ENCODE measurements around the gene OR52E1.
"Not testable (repeated sequence)": the region's sequence is repeated elsewhere in the genome, so short reads cannot be mapped to it uniquely, and the experiment has no call there.

The OR52E1 gene

DNA sequence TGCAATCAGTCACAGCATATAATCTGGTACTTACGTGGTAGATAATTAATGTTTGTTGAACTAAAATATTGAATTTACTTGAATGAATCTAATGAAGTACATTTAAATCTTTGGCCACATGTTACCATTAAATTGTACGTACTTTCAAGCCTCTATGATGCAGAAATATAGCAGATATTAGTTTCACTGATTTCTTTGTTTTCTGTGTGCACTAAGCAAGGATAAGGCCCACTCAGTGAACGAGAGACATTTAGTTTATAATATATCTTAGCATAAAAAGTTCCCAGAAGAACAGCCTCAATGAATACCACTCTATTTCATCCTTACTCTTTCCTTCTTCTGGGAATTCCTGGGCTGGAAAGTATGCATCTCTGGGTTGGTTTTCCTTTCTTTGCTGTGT is at the start of gene OR52E1:
TSS of gene OR52E1 (plus strand) at position 301 of the 400 bp plus-strand sequence.
- no peak for DNase-seq (ENCODE audit: low spot score)

DNA sequence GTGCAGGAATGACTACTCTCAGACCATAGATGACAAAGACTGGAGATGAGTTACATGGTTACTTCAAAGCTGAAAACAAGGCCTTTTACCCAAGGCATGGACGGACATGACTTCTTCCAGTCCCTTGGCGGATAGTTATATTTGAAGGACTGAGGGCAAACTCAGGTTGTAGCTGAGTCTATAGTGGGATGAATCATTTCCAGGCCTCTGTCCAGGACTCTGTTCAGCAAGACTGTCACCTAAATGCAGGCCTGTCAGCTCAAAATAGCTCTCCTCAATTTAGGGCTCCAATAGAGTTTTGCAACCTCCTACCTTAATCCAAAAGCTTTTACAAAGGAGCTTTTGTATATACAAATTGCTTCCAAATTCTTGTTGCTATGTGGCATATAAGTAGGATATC is 47.4 kb upstream of the OR52E1 start:
- no peak for DNase-seq (ENCODE audit: low spot score)

DNA sequence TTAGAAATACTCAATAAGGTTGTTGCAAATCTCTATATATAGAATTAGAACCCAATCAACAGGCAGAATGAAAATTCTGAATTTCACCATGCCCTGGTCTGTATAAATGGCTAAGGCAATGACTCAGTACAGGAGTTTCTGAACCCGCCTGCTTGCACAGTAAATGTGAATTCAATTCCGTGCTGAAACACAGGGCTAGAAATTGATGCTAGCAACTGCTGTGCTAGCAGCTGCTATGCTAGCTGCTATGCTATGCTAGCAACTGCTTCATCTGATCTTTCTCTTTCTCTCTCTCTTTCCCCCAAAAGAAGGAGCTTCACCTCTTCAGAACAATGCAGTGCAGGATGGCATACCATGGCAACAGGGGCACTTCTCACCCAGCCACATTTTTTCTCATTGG is 32.7 kb upstream of the OR52E1 start:
- no peak for DNase-seq (ENCODE audit: low spot score)

DNA sequence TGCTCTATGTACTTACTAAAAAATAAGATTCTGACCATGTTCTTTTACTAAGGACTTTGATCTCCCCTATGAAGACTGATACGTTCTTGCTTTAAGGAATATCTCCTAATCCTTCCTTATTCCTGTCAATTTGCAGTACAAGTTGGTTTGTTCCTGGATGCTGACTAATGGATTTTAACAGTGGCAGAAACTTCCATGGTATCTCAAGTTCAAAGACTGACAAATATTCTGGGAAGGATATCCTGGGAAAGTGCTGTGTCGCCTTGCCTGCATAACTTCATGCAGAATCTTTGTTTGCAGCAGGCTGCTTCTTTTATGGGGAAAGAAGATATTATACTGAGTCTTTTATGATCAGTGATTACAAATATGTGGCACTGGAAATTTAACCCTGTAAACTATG is 31.4 kb upstream of the OR52E1 start:
- DNase-seq (ENCODE audit: low spot score), result no peak

DNA sequence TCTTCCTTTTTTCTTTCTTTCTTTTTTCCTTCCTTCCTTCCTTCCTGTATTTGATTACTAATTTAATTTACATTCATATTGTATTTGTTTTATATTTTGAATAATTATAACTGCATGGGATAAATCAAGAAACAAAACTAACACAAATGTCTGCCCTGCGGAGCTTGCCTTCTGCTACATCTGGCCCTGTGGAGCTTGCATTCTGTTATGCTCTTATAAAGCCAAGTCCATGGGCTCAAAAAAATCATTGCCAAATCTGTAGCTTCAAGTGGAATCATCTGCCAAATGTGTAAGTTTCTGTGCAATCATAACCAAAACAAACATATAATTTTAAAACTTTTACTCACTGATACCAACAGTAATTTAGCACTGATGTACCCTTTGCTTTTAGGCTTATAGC is 31.0 kb upstream of the OR52E1 start:
- DNase-seq (ENCODE audit: low spot score), result no peak

DNA sequence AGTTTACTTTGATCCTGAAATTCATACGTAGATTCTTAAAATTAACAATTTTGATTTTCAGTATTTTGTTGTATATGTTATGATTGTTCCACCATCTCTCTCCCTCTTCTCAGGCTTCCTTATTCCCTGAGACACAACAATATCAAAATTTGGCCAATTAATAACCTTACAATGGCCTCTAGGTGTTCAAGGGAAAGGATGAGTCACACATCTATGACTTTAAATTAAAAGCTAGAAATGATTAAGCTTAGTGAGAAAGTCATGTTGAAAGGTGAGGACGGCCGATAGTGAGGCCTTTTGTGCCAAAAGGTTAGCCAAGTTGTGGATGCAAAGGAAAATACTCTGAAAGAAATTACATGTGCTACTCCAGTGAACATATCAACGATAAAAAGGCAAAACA is 28.5 kb upstream of the OR52E1 start:
- no peak for DNase-seq (ENCODE audit: low spot score)

DNA sequence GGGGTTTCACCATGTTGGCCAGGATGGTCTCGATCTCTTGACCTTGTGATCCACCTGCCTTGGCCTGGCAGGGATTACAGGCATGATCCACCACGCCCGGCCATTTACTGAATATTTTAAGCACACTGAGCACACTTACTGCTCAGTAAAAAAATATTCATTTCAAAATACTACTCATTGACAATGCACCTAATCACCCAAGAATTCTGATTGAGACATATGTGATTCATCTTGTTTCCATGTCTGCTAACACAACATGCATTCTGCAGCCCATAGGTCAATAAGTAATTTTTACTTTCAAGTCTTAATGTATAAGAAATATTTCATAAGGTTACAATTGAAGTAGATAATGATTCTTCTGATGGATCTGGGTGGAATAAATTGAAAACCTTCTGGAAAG is 27.3 kb upstream of the OR52E1 start:
- DNase-seq (ENCODE audit: low spot score), result no peak

DNA sequence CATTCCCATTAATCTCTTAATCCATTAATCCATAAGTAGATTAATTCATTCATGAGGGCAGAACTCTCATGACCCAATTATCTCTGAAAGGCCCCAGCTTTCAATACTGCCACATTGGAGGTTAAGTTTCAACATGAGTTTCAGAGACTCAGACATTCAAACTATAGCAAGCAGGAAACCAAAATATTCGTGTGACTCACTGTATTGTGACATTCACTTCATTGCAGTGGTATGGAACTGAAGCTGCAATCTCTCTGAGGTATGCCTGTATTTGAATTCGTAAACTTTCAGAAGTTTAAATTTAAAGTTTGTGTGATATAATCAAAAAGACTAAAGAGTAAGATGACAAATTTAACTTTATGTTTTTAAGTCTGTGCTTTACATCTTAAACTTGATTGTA is 26.0 kb upstream of the OR52E1 start:
- DNase-seq (ENCODE audit: low spot score), result no peak

DNA sequence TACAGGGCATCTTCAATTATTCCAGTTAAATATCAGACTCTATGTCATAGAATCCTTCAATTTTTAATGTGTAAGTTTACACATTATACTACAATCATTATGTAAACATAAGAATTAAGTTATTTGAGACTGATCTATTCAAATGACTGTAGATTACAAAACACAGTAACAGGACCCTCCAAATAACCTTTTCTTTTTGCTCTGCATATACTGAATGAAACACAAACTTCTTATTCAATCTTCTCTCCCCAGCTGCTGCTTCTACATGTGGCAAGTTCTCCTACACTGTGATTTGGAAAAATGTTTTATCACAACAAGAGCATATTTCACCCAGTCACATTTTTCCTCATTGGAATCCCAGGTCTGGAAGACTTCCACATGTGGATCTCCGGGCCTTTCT is 23.1 kb upstream of the OR52E1 start, which contains the start of gene OR52J3:
TSS of gene OR52J3 (plus strand) at position 301 of the 400 bp plus-strand sequence. CDS start at position 301, 0 bp downstream.
- DNase-seq (ENCODE audit: low spot score), result no peak

DNA sequence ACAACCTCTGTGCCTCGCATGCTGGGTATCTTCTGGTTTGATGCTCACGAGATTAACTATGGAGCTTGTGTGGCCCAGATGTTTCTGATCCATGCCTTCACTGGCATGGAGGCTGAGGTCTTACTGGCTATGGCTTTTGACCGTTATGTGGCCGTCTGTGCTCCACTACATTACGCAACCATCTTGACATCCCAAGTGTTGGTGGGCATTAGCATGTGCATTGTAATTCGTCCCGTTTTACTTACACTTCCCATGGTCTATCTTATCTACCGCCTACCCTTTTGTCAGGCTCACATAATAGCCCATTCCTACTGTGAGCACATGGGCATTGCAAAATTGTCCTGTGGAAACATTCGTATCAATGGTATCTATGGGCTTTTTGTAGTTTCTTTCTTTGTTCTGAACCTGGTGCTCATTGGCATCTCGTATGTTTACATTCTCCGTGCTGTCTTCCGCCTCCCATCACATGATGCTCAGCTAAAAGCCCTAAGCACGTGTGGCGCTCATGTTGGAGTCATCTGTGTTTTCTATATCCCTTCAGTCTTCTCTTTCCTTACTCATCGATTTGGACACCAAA is 22.5 kb upstream of the OR52E1 start:
- no peak for DNase-seq (ENCODE audit: low spot score)

DNA sequence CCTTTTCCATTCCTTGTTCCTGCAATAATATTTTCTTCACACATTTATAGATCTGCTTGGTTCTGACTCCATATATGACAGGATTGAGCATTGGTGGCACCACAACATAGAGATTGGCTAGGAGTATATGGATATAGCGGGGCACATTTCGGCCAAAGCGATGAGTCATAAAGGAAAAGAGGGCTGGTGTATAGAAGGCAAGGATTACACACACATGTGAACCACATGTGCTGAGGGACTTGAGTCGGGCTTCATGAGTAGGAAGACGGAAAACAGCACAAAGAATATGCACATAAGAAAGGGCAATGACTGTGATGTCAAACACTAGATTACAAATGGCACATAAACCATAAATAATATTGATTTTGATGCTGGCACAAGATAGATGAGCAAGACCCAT is 10.7 kb upstream of the OR52E1 start:
- not testable (repeated sequence) for DNase-seq (ENCODE audit: low spot score)

DNA sequence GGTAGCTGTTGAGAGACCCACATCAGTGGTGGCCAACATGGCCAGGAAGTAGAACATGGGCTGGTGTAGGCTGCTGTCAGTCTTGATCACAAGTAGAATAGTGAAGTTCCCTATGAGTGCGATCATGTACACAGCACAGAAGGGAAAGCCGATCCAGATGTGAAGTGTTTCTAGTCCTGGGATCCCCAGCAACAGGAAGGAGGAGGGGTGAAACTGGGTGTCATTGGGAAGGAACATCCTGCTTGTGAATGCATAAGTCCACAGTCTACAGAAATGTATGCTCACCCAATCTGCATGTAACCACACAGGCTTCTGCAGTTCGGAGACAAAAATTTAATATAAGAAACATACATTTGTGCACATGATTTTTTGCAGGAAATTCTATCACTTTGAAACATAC is 10.0 kb upstream of the OR52E1 start, which contains the start of gene OR52E2:
TSS of gene OR52E2 (minus strand) at position 237 of the 400 bp plus-strand sequence. CDS start at position 237, 0 bp downstream.
- no peak for DNase-seq (ENCODE audit: low spot score)

DNA sequence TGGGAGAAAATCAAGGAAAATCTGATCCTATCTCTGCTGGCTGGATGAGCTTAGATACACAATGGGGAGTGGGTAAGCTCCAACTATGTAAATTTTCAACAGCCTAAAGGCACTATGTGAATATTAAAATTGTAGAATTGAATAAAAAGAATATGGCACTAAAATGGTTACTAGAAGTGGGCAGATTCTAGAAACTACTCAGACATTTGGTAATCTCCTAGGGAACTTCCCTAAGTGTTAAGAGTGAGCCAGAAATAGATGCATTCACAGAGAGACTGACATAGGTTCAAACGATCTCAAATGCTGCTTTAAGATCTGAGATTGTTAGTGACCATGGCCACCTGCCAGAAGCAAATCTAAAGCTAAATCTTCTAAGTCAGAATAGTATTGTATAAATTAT is 4.3 kb upstream of the OR52E1 start:
- no peak for DNase-seq (ENCODE audit: low spot score)

DNA sequence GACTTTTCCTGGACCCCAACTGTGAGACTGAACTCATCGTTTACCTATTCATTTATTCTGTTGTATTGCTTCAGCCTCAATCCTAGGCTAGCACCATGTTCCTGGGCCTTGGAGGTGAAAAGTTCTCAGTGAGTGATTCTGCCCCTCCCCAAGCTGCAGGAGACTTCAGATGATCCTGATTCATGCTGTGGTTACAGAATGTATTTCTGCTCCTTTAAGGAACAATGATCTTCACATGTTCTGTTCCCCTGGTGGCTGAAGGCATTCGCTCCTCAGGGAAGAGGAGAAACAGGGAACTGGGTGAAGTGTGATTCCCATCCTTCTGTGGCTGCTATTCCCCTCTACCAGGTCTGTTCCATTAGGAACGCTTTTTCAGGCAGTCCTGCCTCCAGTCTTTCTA is 2.4 kb downstream of the OR52E1 start:
- DNase-seq (ENCODE audit: low spot score), result no peak

DNA sequence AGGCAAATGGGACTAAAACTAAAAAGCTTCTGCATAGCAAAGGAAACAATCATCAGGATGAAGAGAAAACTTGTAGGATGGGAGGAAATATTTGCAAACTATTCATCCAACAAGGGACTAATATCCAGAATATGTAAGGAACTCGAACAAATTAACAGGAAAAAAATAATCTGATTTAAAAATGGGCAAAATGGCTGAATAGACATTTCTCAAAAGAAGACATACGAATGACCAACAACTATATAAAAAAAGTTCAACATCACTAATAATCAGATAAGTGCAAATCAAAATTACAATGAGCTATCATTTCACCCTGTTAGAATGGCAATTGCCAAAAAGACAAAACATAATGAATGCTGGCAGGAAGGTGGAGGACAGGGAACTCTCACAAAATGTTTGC is 12.0 kb downstream of the OR52E1 start:
- DNase-seq (ENCODE audit: low spot score), result no peak

DNA sequence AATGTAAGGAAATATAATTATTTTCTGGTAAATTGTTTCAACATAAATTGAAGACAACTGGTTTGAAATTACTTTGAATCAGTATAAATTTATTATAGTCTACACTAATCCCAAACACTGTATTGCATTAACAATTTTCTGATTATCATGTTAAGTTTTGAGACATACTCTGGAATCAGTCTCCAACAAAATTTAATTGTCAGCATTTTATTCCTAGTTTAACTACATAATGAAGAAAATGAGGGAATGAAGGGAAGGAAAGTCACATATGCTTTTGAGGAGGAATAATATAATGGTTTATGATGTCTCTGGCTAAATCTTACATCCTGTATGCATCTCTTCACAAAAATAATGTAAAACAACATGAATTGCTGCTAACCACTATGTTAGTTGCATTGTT is 14.2 kb downstream of the OR52E1 start:
- no peak for DNase-seq (ENCODE audit: low spot score)

DNA sequence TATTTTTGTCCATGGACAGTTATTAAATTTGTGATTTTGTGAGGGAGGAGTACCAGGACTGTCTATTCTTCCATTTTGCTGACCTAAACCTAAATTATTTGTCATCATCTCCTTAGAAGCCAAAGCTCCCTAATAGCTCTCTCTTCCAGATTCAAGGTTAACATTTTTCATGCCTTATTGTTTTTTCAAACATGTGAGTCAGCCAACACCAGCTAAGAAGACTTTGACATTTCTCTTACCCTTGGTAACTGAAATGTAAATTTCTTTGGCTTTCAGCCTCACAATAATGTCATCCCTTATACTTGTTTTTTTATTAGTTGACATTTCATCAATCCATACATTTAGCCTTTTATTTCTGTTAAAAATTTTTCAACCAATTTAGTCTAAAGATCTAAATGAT is 19.2 kb downstream of the OR52E1 start:
- no peak for DNase-seq (ENCODE audit: low spot score)

DNA sequence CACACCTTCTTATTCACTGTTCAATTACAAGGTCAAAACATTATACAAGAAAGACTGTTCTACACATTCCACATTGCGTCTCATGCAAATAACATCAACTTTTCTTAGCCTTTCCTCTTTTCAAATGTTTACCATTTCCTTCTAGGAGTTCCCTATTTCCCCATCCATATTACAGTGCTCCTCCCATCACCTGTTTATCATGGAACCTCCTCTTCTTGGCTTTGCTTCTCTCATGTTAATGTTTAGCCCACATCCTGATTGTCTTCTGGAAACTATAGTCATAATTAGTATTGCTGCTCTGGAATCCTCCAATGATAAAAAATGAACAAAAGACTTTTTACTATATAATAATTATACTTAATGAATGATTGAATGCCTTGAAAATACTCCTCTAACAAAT is 21.3 kb downstream of the OR52E1 start:
- no peak for DNase-seq (ENCODE audit: low spot score)

DNA sequence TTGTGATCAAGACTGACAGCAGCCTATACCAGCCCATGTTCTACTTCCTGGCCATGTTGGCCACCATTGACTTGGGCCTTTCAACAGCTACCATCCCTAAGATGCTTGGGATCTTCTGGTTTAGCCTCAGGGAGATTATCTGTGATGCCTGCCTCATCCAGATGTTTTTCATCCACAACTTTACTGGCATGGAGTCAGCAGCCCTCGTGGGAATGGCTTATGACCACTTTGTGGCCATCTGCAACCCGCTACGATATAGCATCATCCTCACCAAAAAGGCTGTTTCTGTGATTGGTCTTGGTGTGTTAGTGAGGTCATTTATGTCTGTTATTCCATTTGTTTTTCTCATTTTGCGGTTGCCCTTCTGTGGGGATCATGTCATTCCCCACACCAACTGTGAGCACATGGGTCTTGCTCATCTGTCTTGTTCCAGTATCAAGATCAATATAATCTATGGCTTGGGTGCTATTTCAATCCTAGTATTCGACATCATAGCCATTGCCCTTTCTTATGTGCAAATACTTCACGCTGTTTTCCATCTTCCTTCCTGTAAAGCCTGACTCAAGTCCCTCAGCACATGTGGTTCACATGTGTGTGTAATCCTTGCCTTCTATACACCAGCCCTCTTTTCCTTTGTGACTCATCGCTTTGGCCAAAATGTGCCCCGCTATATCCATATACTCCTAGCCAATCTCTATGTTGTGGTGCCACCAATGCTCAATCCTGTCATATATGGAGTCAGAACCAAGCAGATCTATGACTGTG is 23.6 kb downstream of the OR52E1 start:
- no peak for DNase-seq (ENCODE audit: low spot score)

DNA sequence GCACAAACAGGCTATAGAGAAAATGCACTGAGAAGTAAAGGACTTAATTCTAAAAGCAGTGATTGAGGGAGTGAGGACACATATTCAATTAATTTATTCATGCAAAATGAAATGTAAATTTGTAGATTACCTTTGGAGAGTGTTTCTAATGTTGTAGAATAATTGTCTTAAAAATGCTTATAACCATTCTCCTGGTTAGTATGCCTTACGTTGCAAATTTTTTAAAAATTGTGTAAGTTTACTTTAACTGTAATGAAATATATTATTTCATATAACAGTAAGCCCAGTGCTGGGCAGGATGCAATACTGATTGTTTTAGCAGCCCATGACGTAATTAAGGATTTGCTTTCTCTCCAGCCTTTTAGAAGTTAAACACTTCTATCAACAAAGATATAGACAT is 26.6 kb downstream of the OR52E1 start:
- no peak for DNase-seq (ENCODE audit: low spot score)

DNA sequence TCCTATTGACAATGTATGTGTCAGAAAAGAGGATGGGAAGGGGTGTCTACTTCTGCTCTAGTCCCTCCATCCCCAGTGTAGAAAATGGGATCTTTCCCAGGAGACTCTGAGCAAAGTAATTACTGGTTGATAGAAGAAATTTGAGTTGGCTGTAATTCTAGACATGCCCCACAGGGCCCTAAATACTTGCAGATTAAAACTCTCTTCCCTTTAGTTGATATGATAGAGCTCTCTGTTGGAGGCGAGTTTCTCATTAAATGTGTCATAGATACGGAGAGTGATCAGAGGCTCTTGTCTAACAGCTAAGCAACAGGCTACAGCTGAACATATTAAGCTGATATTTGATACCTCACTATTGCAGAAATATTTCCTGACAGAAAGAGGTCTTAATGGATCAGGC is 32.9 kb downstream of the OR52E1 start:
- no peak for DNase-seq (ENCODE audit: low spot score)

DNA sequence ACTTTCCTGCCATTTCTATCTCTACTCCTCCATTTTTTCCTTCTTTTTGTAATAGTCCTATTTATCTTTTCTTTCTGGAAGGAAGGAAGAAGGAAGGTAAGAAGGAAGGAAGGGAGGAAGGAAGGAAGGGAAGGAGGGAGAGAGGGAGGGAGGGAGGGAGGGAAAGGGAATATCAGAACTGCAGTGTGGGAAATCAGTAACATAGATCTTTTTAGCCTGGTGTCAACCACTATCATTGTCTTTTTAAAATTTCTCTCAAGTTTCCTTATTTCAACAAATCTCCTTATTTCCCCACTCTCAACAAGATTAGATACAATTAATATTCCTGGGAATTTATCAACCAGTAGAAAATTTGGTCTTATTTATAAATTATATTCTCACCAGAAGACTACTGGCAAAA is 33.7 kb downstream of the OR52E1 start:
- DNase-seq (ENCODE audit: low spot score), result no peak

DNA sequence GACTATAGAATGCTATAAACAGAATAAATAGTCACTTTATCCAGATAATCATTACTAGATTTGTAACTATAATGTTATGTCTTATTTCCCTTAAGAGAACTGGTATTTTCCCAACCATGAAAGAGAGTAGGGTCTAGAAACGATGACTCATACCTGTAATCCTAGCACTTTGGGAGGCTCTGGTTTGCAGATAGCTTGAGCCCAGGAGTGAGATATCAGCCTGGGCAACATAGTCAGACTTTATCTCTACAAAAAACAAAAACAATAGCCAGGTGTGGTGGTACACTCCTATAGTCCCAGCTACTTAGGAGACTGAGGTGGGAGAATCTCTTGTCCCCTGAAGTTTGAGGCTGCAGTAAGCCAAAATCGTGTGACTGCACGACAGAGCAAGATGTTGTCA is 37.9 kb downstream of the OR52E1 start:
- no peak for DNase-seq (ENCODE audit: low spot score)

DNA sequence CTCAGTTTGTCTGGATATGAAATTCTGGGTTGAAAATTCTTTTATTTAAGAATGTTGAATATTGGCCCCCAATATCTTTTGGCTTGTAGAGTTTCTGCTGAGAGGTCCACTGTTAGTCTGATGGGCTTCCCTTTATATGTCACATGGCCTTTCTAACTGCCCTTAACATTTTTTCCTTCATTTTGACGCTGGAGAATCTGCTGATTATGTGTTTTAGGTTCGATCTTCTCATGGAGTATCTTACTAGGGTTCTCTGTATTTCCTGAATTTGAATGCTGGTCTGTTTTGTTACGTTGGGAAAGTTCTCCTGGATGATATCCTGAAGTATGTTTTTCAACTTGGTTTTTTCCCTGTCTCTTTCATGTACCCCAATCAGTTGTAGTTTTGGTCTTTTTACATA is 46.0 kb downstream of the OR52E1 start:
- no peak for DNase-seq (ENCODE audit: low spot score)
